Cardiac fibroblast (primary cell): ENCODE results near the gene CAPN13.

Source experiments
- DNase-seq, 2 donors: peaks; one replicate each; pipeline versions ENCODE4 v3.0.0 to v3.0.0-alpha.2; 2010; ENCODE audit warnings: low read depth in 2 of 2
- H3K4me3 ChIP-seq, 2 donors: replicated peaks in 1 of 2; 1 replicate in 1 of 2; 2 replicates in 1 of 2; pipeline ENCODE4 v1.5.1; 2011; ENCODE audit warnings: low read depth in 2 of 2, low read length in 2 of 2, mild to moderate bottlenecking in 2 of 2, moderate library complexity in 1 of 2
- CTCF ChIP-seq: IDR thresholded peaks from one replicate; pipeline ENCODE4 v1.5.1; 2011; ENCODE audit warnings: low read depth, mild to moderate bottlenecking, low read length, inconsistent platforms

Gene CAPN13, protein sequence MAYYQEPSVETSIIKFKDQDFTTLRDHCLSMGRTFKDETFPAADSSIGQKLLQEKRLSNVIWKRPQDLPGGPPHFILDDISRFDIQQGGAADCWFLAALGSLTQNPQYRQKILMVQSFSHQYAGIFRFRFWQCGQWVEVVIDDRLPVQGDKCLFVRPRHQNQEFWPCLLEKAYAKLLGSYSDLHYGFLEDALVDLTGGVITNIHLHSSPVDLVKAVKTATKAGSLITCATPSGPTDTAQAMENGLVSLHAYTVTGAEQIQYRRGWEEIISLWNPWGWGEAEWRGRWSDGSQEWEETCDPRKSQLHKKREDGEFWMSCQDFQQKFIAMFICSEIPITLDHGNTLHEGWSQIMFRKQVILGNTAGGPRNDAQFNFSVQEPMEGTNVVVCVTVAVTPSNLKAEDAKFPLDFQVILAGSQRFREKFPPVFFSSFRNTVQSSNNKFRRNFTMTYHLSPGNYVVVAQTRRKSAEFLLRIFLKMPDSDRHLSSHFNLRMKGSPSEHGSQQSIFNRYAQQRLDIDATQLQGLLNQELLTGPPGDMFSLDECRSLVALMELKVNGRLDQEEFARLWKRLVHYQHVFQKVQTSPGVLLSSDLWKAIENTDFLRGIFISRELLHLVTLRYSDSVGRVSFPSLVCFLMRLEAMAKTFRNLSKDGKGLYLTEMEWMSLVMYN

GRCh38 chr2:30807249-30807648, at the start of gene CAPN13:
Gene CAPN13, minus strand, starts transcription at chr2:30807446. Its CDS starts 20,121 bp downstream, at chr2:30787325.
- DNase-seq = no peak
- no peak within 1 kb of the TSS for H3K4me3 ChIP-seq
- TF ChIP-seq CTCF = no peak

- no peak for TF ChIP-seq CTCF
- no peak overlapping the region for H3K4me3 ChIP-seq
- no peak for DNase-seq
These were observed 40.6 kb upstream of the CAPN13 start for GRCh38 chr2:30847841-30848240.

DNA sequence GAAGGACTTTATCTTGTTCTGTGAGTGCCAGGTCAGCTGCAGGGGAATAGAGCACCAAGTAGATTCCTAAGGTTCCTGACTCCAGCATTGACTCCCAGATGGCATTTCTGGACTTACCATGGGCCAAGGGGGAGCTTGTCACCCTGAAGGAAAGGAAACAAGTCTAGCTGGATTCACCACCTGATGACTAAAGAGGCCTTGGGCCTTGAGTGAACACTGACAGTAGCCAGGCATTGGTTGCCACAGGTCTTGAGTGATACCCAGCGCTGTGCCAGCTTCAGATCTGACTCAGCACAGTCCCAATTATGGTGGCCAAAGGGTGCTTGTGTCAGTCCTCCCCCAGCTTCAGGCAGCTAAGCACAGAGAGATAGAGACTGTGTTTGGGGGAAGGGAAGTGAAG, 40.1 kb upstream of the CAPN13 start:
- no peak overlapping the region for H3K4me3 ChIP-seq

GRCh38 chr2:30828586-30828985, 21.3 kb upstream of the CAPN13 start:
- H3K4me3 ChIP-seq = no peak overlapping the region
- no peak for TF ChIP-seq CTCF
- DNase-seq = no peak

More for the DNA sequence above, 40.1 kb upstream of the CAPN13 start:
- DNase-seq = no peak
- TF ChIP-seq CTCF = no peak

- DNase-seq = no peak
- TF ChIP-seq CTCF = no peak
- H3K4me3 ChIP-seq = no peak overlapping the region
These were observed 19.7 kb upstream of the CAPN13 start for GRCh38 chr2:30826916-30827315.

DNA sequence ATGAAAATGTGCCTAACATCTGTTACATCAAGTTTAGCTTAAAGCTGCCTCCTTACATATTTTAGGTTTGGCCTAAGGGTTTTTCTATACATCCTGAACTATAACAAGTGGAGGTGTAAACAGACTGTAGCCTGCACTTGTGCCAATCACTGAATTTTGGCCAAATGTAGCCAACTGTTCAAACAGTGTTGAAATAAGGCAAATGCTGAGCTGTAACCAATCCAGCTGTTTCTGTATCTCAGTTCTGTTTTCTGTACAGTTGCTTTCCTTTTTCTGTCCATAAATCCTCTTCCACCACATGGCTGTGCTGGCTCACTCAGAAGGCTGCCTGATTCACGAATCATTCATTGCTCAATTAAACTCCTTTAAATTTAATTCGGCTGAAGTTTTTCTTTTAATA, 19.2 kb upstream of the CAPN13 start:
- TF ChIP-seq CTCF = no peak
- H3K4me3 ChIP-seq = no peak overlapping the region
- DNase-seq = no peak
